Stimulated activated CD4-positive, alpha-beta T cell treated with anti-CD3 and anti-CD28 coated beads, Interleukin-2, amount 100 ng/mL, for 48 hours (primary cell): Measurements from ENCODE around the gene ITPRID2.

Experiments used
- DNase-seq, 2 donors: peaks; one replicate each; pipeline ENCODE4 v3.0.0-alpha.2; 2020

Gene ITPRID2

GRCh38 chr2:181882246-181883020 lies 9.1 kb upstream of the ITPRID2 start:
- no peak for DNase-seq

GRCh38 chr2:181884601-181885000 lies 6.9 kb upstream of the ITPRID2 start:
- DNase-seq = no peak

GRCh38 chr2:181885096-181885495 lies 6.4 kb upstream of the ITPRID2 start:
- DNase-seq = no peak

- no peak for DNase-seq
Measured at GRCh38 chr2:181886192-181886591, 5.3 kb upstream of the ITPRID2 start.

- DNase-seq = no peak
Measured at GRCh38 chr2:181887045-181887444, 4.5 kb upstream of the ITPRID2 start.

- no peak for DNase-seq
Measured at GRCh38 chr2:181889776-181890175, 1.8 kb upstream of the ITPRID2 start.

- no peak for DNase-seq
Measured at GRCh38 chr2:181890271-181890670, 1.3 kb upstream of the ITPRID2 start.

- DNase-seq = peak; percentile 31 to 43
Measured at GRCh38 chr2:181891966-181892798, 652 bp downstream of the ITPRID2 start.

- DNase-seq = no peak
Measured at GRCh38 chr2:181892799-181893435, 1.4 kb downstream of the ITPRID2 start.

- DNase-seq = no peak
Measured at GRCh38 chr2:181894381-181894780, 2.9 kb downstream of the ITPRID2 start.

GRCh38 chr2:181895818-181896217 lies 4.3 kb downstream of the ITPRID2 start:
- DNase-seq = no peak

GRCh38 chr2:181896286-181896685 lies 4.8 kb downstream of the ITPRID2 start:
- DNase-seq = no peak

GRCh38 chr2:181900007-181900651 lies 8.6 kb downstream of the ITPRID2 start:
- DNase-seq = no peak

- no peak for DNase-seq
Measured at GRCh38 chr2:181902625-181903024, 11.1 kb downstream of the ITPRID2 start.

- DNase-seq = no peak
Measured at GRCh38 chr2:181904022-181904632, 12.6 kb downstream of the ITPRID2 start.

- DNase-seq = no peak
Measured at GRCh38 chr2:181907057-181907456, 15.5 kb downstream of the ITPRID2 start.

- no peak for DNase-seq
Measured at GRCh38 chr2:181907635-181908034, 16.1 kb downstream of the ITPRID2 start.

- DNase-seq = no peak
Measured at GRCh38 chr2:181910028-181910831, 18.7 kb downstream of the ITPRID2 start.

GRCh38 chr2:181911830-181912229 lies 20.3 kb downstream of the ITPRID2 start:
- no peak for DNase-seq

- no peak for DNase-seq
Measured at GRCh38 chr2:181915102-181915501, 23.6 kb downstream of the ITPRID2 start.
